Breast epithelium (tissue), 4 donors: Measurements from ENCODE around the gene ZNF780A. TPM values are rescaled to one million over a fixed set of nuclear protein-coding genes. Genes with fewer than 3 reads are reported as not detected.
"Not testable (repeated sequence)": the region's sequence is repeated elsewhere in the genome, so short reads cannot be mapped to it uniquely, and the experiment has no call there.

Source experiments
- DNase-seq, 2 donors: peaks; one replicate each; pipeline ENCODE4 v3.0.0-alpha.2; 2019; ENCODE audit warnings: low spot score in 2 of 2
- H3K27ac ChIP-seq, 2 donors: fragments of 200-600 bp; sonication (generic) in 1 of 2; one replicate each; pipeline ENCODE4 v1.5.1; 2016 to 2019; ENCODE audit warnings: mild to moderate bottlenecking in 1 of 2
- H3K27me3 ChIP-seq, 2 donors: fragments of 200-600 bp; sonication (generic) in 1 of 2; one replicate each; pipeline versions ENCODE4 v1.5.1 to v1.6.0; 2017 to 2019; ENCODE audit warnings: control low read depth in 1 of 2, mild to moderate bottlenecking in 1 of 2
- H3K36me3 ChIP-seq: fragments of 200-600 bp; one replicate; pipeline ENCODE4 v1.5.1; 2019
- H3K4me1 ChIP-seq, 2 donors: fragments of 200-600 bp; sonication (generic); one replicate each; pipeline ENCODE4 v1.5.1; 2016 to 2019; ENCODE audit warnings: control low read depth in 1 of 2
- H3K4me3 ChIP-seq, 3 donors: fragments of 200-600 bp; sonication (generic); 1 replicate in 2 of 3; 2 replicates in 1 of 3; pipeline ENCODE4 v1.5.1; 2016 to 2019; ENCODE audit warnings: mild to moderate bottlenecking in 3 of 3, moderate library complexity in 2 of 3
- H3K9me3 ChIP-seq, 2 donors: fragments of 200-600 bp; sonication (generic) in 1 of 2; one replicate each; pipeline ENCODE4 v1.5.1; 2016 to 2019; ENCODE audit warnings: control low read depth in 1 of 2
- POLR2A ChIP-seq: fragments of 450-650 bp; IDR thresholded peaks from one replicate; pipeline ENCODE4 v1.6.1; 2016; ENCODE audit warnings: antibody characterized with exemption, mild to moderate bottlenecking, moderate library complexity
- POLR2AphosphoS5 ChIP-seq, 3 donors: sonication (generic); formaldehyde crosslinking; IDR thresholded peaks; one replicate each; pipeline ENCODE4 v1.6.1; 2017; ENCODE audit warnings: antibody characterized with exemption in 3 of 3
- intact Hi-C: fragments of 100-400 bp; cut with DNase I; formaldehyde crosslinking; loops from one replicate; pipeline ENCODE4 v1.15.1; 2023; ENCODE audit warnings: low total_unique reads
- total RNA-seq, 3 donors: library from RNA; depleted of rRNA; stranded (reverse); fragments of >200 nt; gene quantifications; one replicate each; pipeline ENCODE4 v1.1.0, GENCODE V29; 2016
- TF ChIP-seq, protein P1 (sequence below), 3 donors: fragments of 450-650 bp; IDR thresholded peaks; one replicate each; pipeline ENCODE4 v1.5.1; 2016 to 2017; ENCODE audit warnings: antibody characterized with exemption in 3 of 3, mild to moderate bottlenecking in 3 of 3, moderate library complexity in 3 of 3

The ZNF780A gene
- total RNA-seq, 3 donors from 2014 or later, result 6.2 to 26.8 (median 14.4) TPM

DNA sequence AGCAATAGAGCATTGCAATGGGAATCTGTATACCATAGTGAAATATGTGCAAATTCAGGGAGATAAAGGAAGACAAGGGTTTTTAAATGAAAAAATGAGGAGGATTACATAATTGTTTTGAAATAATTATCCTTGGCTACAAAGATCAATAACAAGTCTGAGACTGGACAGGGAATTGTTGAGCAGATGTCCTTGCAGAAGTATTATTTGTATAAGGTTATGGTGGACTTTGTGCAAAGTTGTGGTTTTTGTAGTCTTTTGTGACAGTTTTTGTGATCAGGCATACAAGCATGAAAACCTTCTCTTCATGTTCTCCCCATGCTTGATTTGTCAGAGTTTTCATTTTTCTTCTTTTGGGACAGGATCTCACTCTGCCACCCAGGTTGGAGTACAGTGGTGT is 25.3 kb upstream of the ZNF780A start:
- no peaks in the 10 kb centered on the region for H3K4me1 ChIP-seq
- no peak for TF ChIP-seq POLR2A
- TF ChIP-seq POLR2AphosphoS5 (IDR thresholded peaks at IDR 0.05), result no peak
- TF ChIP-seq, protein P1, sequence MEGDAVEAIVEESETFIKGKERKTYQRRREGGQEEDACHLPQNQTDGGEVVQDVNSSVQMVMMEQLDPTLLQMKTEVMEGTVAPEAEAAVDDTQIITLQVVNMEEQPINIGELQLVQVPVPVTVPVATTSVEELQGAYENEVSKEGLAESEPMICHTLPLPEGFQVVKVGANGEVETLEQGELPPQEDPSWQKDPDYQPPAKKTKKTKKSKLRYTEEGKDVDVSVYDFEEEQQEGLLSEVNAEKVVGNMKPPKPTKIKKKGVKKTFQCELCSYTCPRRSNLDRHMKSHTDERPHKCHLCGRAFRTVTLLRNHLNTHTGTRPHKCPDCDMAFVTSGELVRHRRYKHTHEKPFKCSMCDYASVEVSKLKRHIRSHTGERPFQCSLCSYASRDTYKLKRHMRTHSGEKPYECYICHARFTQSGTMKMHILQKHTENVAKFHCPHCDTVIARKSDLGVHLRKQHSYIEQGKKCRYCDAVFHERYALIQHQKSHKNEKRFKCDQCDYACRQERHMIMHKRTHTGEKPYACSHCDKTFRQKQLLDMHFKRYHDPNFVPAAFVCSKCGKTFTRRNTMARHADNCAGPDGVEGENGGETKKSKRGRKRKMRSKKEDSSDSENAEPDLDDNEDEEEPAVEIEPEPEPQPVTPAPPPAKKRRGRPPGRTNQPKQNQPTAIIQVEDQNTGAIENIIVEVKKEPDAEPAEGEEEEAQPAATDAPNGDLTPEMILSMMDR (IDR thresholded peaks at IDR 0.05), result no peak
- no peak overlapping the region for H3K27ac ChIP-seq
- no peak overlapping the region for H3K4me3 ChIP-seq
- DNase-seq, result no peak
- H3K27me3 ChIP-seq, result peaks cover 0 to 6% of the 10 kb centered on the region in 2 donors
- intact Hi-C loops, result no loop called here
- no peaks in the 10 kb centered on the region for H3K9me3 ChIP-seq
- no peaks in the 10 kb centered on the region for H3K36me3 ChIP-seq

GRCh38 chr19:40114119-40114518 is 23.4 kb upstream of the ZNF780A start:
- H3K27ac ChIP-seq, intact Hi-C loops, H3K27me3 ChIP-seq, H3K9me3 ChIP-seq, DNase-seq, H3K4me3 ChIP-seq, H3K36me3 ChIP-seq, H3K4me1 ChIP-seq: not testable (repeated sequence)

- H3K36me3 ChIP-seq, intact Hi-C loops, H3K27ac ChIP-seq, H3K9me3 ChIP-seq, H3K4me1 ChIP-seq, H3K27me3 ChIP-seq, DNase-seq, H3K4me3 ChIP-seq: not testable (repeated sequence)
Measured at GRCh38 chr19:40112271-40112670, 21.5 kb upstream of the ZNF780A start.

DNA sequence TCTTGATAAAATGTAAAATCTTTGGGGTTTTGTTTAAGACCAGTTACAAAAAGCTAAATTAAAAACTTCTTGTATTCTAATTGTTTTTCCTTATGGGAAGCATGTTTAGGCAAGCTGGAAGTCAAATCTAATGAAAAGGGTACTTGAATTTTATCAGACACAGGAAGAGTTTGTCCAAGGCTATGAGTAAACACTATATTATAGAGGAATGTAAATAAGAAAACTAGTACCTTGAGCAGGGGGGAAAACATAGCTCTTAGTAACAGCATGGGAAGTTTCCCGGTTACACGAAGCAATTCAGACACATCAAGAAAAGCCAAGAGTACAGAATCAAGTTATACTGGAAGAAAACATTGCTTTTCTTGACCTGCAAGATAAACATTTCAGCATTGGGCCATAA is 19.8 kb upstream of the ZNF780A start:
- Histone ChIP-seq H3K4me1 (no peaks in the 10 kb centered on the region), H3K36me3 (no peaks in the 10 kb centered on the region), H3K27me3 (no peaks in the 10 kb centered on the region), H3K9me3 (no peaks in the 10 kb centered on the region), H3K27ac (no peak overlapping the region), H3K4me3 (no peak overlapping the region)
- TF ChIP-seq POLR2AphosphoS5 (IDR thresholded peaks at IDR 0.05) (no peak), POLR2A (no peak)
- TF ChIP-seq, protein P1 (IDR thresholded peaks at IDR 0.05), result no peak
- no peak for DNase-seq
- intact Hi-C loops, result no loop called here

- Histone ChIP-seq H3K27me3 (no peaks in the 10 kb centered on the region), H3K36me3 (no peaks in the 10 kb centered on the region), H3K9me3 (no peaks in the 10 kb centered on the region), H3K4me1 (no peaks in the 10 kb centered on the region), H3K27ac (no peak overlapping the region), H3K4me3 (no peak overlapping the region)
- no peak for DNase-seq
- intact Hi-C loops, result no loop called here
- TF ChIP-seq POLR2AphosphoS5 (IDR thresholded peaks at IDR 0.05), result no peak
- TF ChIP-seq, protein P1 (IDR thresholded peaks at IDR 0.05), result no peak
- no peak for TF ChIP-seq POLR2A
Measured at GRCh38 chr19:40104754-40105153, 14.0 kb upstream of the ZNF780A start.

- DNase-seq, result no peak
- Histone ChIP-seq H3K27me3 (no peaks in the 10 kb centered on the region), H3K4me3 (no peak overlapping the region), H3K36me3 (no peaks in the 10 kb centered on the region), H3K9me3 (no peaks in the 10 kb centered on the region), H3K27ac (no peak overlapping the region), H3K4me1 (no peaks in the 10 kb centered on the region)
- intact Hi-C loops, result no loop called here
- TF ChIP-seq POLR2AphosphoS5 (IDR thresholded peaks at IDR 0.05) (no peak), POLR2A (no peak)
- TF ChIP-seq, protein P1 (IDR thresholded peaks at IDR 0.05), result no peak
Measured at GRCh38 chr19:40103600-40103999, 12.9 kb upstream of the ZNF780A start.
